Measurements from ENCODE around the gene ATP6V1F.

DNA sequence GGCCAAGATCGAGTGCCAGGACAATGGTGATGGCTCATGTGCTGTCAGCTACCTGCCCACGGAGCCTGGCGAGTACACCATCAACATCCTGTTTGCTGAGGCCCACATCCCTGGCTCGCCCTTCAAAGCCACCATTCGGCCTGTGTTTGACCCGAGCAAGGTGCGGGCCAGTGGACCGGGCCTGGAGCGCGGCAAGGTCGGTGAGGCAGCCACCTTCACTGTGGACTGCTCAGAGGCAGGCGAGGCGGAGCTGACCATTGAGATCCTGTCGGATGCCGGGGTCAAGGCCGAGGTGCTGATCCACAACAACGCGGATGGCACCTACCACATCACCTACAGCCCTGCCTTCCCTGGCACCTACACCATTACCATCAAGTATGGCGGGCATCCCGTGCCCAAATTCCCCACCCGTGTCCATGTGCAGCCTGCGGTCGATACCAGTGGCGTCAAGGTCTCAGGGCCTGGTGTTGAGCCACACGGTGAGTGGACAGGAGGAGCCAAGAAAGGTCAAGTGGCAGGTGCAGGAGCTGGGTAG lies 17.8 kb upstream of the ATP6V1F start:
- TF ChIP-seq EZH2 (IDR thresholded peaks at IDR 0.05; ENCODE audit: insufficient read depth, poor library complexity, severe bottlenecking) (no peak), EZH2phosphoT487 (IDR thresholded peaks at IDR 0.05; ENCODE audit: insufficient read depth, low read depth) (no peak)

All from GM23248 (cell line).